Astrocyte (in vitro differentiated cells and primary cell): ENCODE measurements around the gene PLPP3.

ENCODE experiments used
- CTCF ChIP-seq: IDR thresholded peaks from 2 replicates; pipeline ENCODE4 v1.5.1; 2011; ENCODE audit warnings: low read depth, mild to moderate bottlenecking, inconsistent platforms, low read length, moderate library complexity; ENCODE audit not compliant: insufficient read depth
- EZH2 ChIP-seq: IDR thresholded peaks from 2 replicates; pipeline ENCODE4 v1.6.1; 2012; ENCODE audit warnings: mild to moderate bottlenecking, low read length, inconsistent platforms; ENCODE audit not compliant: insufficient read depth

DNA sequence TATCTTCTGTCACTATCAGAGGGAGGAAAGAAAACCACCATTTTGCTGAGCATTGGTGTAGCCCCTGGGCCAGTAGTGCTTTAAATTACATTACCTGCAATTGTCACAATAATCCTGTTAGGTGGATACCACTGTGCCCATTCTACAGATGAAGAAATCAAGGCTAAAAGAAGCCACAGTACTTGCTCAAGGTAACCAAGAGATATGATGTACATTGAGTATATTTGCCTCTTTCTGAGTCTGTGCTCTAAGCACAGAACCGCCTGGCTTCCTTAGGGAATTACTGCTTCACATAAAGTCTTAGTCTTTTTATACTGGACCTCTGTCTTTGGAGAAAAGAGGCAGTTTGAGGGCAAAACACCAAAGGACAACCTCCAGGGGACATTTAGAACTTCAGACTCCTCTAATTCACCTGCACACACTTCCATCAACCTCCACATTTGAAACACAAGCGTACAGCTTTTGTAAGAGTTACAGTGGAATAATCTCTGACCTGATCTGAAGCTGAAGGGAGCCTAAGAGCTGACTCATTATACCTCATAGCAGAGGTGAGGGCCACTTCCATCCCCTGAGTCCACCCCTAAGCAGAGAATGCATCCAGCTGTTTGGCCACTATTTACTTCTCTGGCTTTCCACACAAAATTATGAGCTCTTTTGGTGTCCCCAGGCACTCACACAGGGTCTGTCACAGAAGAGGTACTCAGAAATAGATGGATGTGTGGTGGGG is 61.8 kb downstream of the PLPP3 start:
- TF ChIP-seq CTCF (no peak), EZH2 (no peak)
